HepG2 (cell line): ENCODE measurements around the gene LDLRAD3.

Source experiments
- ELF4 ChIP-seq: sonication (generic); formaldehyde crosslinking; IDR thresholded peaks from 2 replicates; pipeline ENCODE4 v1.5.0; 2020; ENCODE audit warnings: missing genetic modification reagents, mild to moderate bottlenecking, moderate library complexity, borderline replicate concordance
- ETV6 ChIP-seq: sonication (generic); formaldehyde crosslinking; conservative IDR thresholded peaks from 2 replicates; pipeline ENCODE4 v1.4.0; 2020; ENCODE audit warnings: missing genetic modification reagents
- MATR3 ChIP-seq: sonication (generic); formaldehyde crosslinking; IDR thresholded peaks from 2 replicates; pipeline ENCODE4 v1.4.0; 2020; ENCODE audit warnings: missing genetic modification reagents
- NRL ChIP-seq: sonication (generic); formaldehyde crosslinking; IDR thresholded peaks from 2 replicates; pipeline ENCODE4 v1.5.0; 2020; ENCODE audit warnings: missing genetic modification reagents, mild to moderate bottlenecking, moderate library complexity, borderline replicate concordance
- TF ChIP-seq, protein P1 (sequence below): sonication (generic); formaldehyde crosslinking; IDR thresholded peaks from 2 replicates; pipeline ENCODE4 v1.4.0; 2020; ENCODE audit warnings: missing genetic modification reagents, borderline replicate concordance

DNA sequence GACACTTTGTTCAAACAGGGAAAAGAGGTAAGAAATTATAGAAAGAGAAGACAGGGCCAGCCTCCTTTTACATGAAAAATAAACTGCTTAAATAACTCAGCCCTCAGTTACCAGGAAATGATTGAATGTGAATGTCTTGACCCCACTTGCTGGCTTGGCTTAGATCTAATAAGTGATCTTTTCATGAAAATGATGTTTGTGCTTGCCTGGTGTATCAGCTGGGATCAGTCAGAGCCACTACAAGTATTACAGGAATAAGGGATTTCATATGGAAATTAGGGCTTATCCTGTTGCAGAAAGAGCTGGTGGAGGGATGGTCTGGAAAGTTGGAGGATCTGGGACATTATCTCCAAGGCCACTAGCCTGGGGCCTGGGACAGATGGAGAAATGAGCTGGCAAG is 293.5 kb downstream of the LDLRAD3 start:
- TF ChIP-seq ETV6, result no peak
- TF ChIP-seq ELF4 (CRISPR knock-in tag), result no peak
- no peak for TF ChIP-seq MATR3
- TF ChIP-seq NRL, result no peak
- TF ChIP-seq, protein P1, sequence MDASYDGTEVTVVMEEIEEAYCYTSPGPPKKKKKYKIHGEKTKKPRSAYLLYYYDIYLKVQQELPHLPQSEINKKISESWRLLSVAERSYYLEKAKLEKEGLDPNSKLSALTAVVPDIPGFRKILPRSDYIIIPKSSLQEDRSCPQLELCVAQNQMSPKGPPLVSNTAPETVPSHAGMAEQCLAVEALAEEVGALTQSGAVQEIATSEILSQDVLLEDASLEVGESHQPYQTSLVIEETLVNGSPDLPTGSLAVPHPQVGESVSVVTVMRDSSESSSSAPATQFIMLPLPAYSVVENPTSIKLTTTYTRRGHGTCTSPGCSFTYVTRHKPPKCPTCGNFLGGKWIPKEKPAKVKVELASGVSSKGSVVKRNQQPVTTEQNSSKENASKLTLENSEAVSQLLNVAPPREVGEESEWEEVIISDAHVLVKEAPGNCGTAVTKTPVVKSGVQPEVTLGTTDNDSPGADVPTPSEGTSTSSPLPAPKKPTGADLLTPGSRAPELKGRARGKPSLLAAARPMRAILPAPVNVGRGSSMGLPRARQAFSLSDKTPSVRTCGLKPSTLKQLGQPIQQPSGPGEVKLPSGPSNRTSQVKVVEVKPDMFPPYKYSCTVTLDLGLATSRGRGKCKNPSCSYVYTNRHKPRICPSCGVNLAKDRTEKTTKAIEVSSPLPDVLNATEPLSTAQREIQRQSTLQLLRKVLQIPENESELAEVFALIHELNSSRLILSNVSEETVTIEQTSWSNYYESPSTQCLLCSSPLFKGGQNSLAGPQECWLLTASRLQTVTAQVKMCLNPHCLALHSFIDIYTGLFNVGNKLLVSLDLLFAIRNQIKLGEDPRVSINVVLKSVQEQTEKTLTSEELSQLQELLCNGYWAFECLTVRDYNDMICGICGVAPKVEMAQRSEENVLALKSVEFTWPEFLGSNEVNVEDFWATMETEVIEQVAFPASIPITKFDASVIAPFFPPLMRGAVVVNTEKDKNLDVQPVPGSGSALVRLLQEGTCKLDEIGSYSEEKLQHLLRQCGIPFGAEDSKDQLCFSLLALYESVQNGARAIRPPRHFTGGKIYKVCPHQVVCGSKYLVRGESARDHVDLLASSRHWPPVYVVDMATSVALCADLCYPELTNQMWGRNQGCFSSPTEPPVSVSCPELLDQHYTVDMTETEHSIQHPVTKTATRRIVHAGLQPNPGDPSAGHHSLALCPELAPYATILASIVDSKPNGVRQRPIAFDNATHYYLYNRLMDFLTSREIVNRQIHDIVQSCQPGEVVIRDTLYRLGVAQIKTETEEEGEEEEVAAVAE (CRISPR knock-in tag), result no peak
